Mesendoderm (in vitro differentiated cells): ENCODE measurements around the gene NCOA4.

Experiments used
- DNase-seq: peaks from one replicate; pipeline ENCODE4 v3.0.0; 2013
- H2AK5ac ChIP-seq: 2 replicates; pipeline ENCODE4 v1.6.1; 2013; ENCODE audit warnings: low read length, inconsistent platforms
- H2BK120ac ChIP-seq: 2 replicates; pipeline ENCODE4 v1.6.1; 2013; ENCODE audit warnings: low read depth, mild to moderate bottlenecking, low read length, moderate library complexity, mixed read lengths
- H2BK15ac ChIP-seq: replicated peaks from 2 replicates; pipeline ENCODE4 v1.6.1; 2013; ENCODE audit warnings: low read depth, mild to moderate bottlenecking, moderate library complexity
- H2BK5ac ChIP-seq: 2 replicates; pipeline ENCODE4 v1.6.1; 2013; ENCODE audit warnings: low read length, inconsistent platforms
- H3K18ac ChIP-seq: 2 replicates; pipeline ENCODE4 v1.6.1; 2013; ENCODE audit warnings: mild to moderate bottlenecking, low read length, mixed read lengths
- H3K23ac ChIP-seq: one replicate; pipeline ENCODE4 v1.6.1; 2013; ENCODE audit warnings: low read length
- H3K27ac ChIP-seq: 2 replicates; pipeline ENCODE4 v1.5.1; 2013; ENCODE audit warnings: low read depth, mild to moderate bottlenecking, inconsistent platforms, low read length, moderate library complexity
- H3K27me3 ChIP-seq: 2 replicates; pipeline ENCODE4 v1.6.1; 2013; ENCODE audit warnings: low read length, control low read depth, mild to moderate bottlenecking, inconsistent platforms; ENCODE audit not compliant: insufficient read depth, poor library complexity
- H3K36me3 ChIP-seq: 2 replicates; pipeline ENCODE4 v1.6.1; 2013; ENCODE audit warnings: low read length, inconsistent platforms; ENCODE audit not compliant: control insufficient read depth, insufficient read depth
- H3K4ac ChIP-seq: one replicate; pipeline ENCODE4 v1.6.1; 2013; ENCODE audit warnings: low read depth, mild to moderate bottlenecking, low read length, moderate library complexity
- H3K4me1 ChIP-seq: 2 replicates; pipeline ENCODE4 v1.6.1; 2013; ENCODE audit warnings: low read depth, low read length, inconsistent platforms; ENCODE audit not compliant: control insufficient read depth
- H3K4me2 ChIP-seq: 2 replicates; pipeline ENCODE4 v1.6.1; 2013; ENCODE audit warnings: low read length
- H3K4me3 ChIP-seq: 2 replicates; pipeline ENCODE4 v1.5.1; 2013; ENCODE audit warnings: mild to moderate bottlenecking, low read length
- H3K56ac ChIP-seq: one replicate; pipeline ENCODE4 v1.6.1; 2013; ENCODE audit warnings: low read length
- H3K79me1 ChIP-seq: 2 replicates; pipeline ENCODE4 v1.6.1; 2013; ENCODE audit warnings: low read length, inconsistent platforms
- H3K79me2 ChIP-seq: 2 replicates; pipeline ENCODE4 v1.6.1; 2013; ENCODE audit warnings: mild to moderate bottlenecking, low read length; ENCODE audit not compliant: control insufficient read depth, insufficient read depth
- H3K9ac ChIP-seq: 2 replicates; pipeline ENCODE4 v1.6.1; 2013; ENCODE audit warnings: low read length, inconsistent platforms
- H4K5ac ChIP-seq: one replicate; pipeline ENCODE4 v1.6.1; 2013; ENCODE audit warnings: low read length
- H4K8ac ChIP-seq: one replicate; pipeline ENCODE4 v1.6.1; 2013; ENCODE audit warnings: low read depth, mild to moderate bottlenecking, control low read depth, low read length, moderate library complexity
- WGBS: extraction: QIAGEN DNeasy Blood & Tissue Kit; methylation state at CpG from one replicate; pipeline ENCODE4 v1.1.7; 2013; ENCODE audit warnings: low lambda C conversion rate, missing lambda C conversion rate; ENCODE audit not compliant: insufficient coverage; ENCODE audit errors: extremely low coverage; 5-methylcytosine and 5-hydroxymethylcytosine counted together

NCOA4 gene

DNA sequence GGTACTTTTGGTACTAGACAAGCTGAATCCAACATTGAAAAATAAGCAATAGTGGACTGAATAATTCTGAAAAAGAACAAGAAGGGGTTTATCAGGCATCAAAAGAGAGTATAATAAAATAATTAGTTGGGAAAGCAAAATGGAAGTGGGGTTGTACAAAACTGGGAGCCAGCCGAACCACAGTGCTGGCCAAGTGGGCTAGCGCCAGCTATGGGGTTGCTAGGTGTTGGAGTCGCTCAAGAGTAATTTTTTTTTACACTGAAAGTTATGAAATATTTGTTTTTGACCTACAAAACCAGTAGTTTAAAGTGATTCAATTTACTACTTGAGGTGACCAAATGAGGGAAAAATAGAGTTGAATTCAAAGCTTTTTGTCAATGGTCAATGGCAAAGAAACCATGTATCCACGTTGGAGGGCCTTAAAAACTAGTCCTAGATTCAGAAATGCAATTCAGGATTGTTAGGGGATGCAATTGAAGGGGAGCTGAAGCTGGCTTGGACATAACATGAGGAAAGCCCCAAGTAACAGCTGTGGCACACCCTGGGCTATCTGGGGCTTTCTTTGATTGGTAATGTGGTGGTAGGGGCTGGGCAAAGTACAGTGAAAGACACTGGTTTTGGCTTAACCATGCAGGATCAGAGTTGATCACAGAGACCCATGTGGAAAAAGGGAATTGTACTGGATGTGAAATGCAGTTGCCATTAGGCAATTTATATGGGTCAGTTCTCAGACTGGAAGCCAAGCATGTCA, 43.9 kb upstream of the NCOA4 start:
- H2BK15ac ChIP-seq, result no peak overlapping the region
- no peak overlapping the region for H3K27ac ChIP-seq
- peaks cover 2% of the 10 kb centered on the region for H3K4me1 ChIP-seq
- no peak overlapping the region for H2BK120ac ChIP-seq
- no peak overlapping the region for H2AK5ac ChIP-seq
- no peak overlapping the region for H3K23ac ChIP-seq
- no peaks in the 10 kb centered on the region for H3K79me1 ChIP-seq
- H3K79me2 ChIP-seq, result no peaks in the 10 kb centered on the region
- no peak overlapping the region for H3K4me3 ChIP-seq
- H3K36me3 ChIP-seq, result no peaks in the 10 kb centered on the region
- H3K4me2 ChIP-seq, result no peak overlapping the region
- no peak overlapping the region for H2BK5ac ChIP-seq
- no peaks in the 10 kb centered on the region for H3K27me3 ChIP-seq
- no peak for DNase-seq
- H3K4ac ChIP-seq, result no peak overlapping the region
- no peak overlapping the region for H3K56ac ChIP-seq
- no peak overlapping the region for H3K9ac ChIP-seq
- H4K8ac ChIP-seq, result no peak overlapping the region
- no peak overlapping the region for H3K18ac ChIP-seq
- H4K5ac ChIP-seq, result no peak overlapping the region
- no CpG with 5 or more reads among the region's 4 CpGs for WGBS

GRCh38 chr10:46073564-46073963, 43.1 kb upstream of the NCOA4 start:
- Histone ChIP-seq H3K4me2 (no peak overlapping the region), H3K79me1 (no peaks in the 10 kb centered on the region), H3K23ac (no peak overlapping the region), H3K18ac (no peak overlapping the region), H3K4me1 (peaks cover 2% of the 10 kb centered on the region), H4K8ac (no peak overlapping the region), H3K56ac (no peak overlapping the region), H3K36me3 (no peaks in the 10 kb centered on the region), H4K5ac (no peak overlapping the region), H3K27ac (no peak overlapping the region), H2AK5ac (no peak overlapping the region), H3K27me3 (no peaks in the 10 kb centered on the region), H2BK120ac (no peak overlapping the region), H2BK5ac (no peak overlapping the region), H3K9ac (no peak overlapping the region), H3K4me3 (no peak overlapping the region), H2BK15ac (no peak overlapping the region), H3K79me2 (no peaks in the 10 kb centered on the region), H3K4ac (no peak overlapping the region)
- no peak for DNase-seq
- no CpG with 5 or more reads among the region's 1 CpG for whole genome bisulfite sequencing

DNA sequence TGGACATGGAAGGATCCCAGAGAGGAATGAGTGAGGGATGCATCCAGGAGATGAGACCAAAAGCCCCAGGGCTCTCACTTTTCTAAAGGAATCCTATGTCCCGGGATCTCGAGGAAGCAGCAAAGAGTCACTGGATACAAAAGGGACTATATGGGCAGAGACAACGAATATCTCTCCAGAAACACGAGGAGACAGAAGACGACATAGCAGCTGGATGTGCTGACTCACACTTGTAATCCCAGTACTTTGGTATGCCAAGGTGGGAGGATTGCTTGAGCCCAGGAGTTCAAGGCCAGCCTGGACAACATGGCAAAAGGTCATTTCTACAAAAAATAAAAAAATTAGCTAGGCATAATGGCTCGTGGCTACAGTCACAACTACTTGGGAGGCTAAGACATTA, 40.3 kb upstream of the NCOA4 start:
- no peak overlapping the region for H3K23ac ChIP-seq
- H3K36me3 ChIP-seq, result no peaks in the 10 kb centered on the region
- H2BK15ac ChIP-seq, result no peak overlapping the region
- no peak overlapping the region for H2BK120ac ChIP-seq
- H4K5ac ChIP-seq, result no peak overlapping the region
- no peak overlapping the region for H3K27ac ChIP-seq
- no peaks in the 10 kb centered on the region for H3K79me1 ChIP-seq
- no CpG with 5 or more reads among the region's 6 CpGs for whole genome bisulfite sequencing
- no peak overlapping the region for H3K18ac ChIP-seq
- H3K4ac ChIP-seq, result no peak overlapping the region
- H4K8ac ChIP-seq, result no peak overlapping the region
- no peak for DNase-seq
- no peak overlapping the region for H3K9ac ChIP-seq
- H3K4me1 ChIP-seq, result peaks cover 2% of the 10 kb centered on the region
- no peak overlapping the region for H2AK5ac ChIP-seq
- H3K56ac ChIP-seq, result peak overlapping the region; percentile 47
- H3K4me2 ChIP-seq, result no peak overlapping the region
- no peak overlapping the region for H2BK5ac ChIP-seq
- no peak overlapping the region for H3K4me3 ChIP-seq
- no peaks in the 10 kb centered on the region for H3K27me3 ChIP-seq
- no peaks in the 10 kb centered on the region for H3K79me2 ChIP-seq

DNA sequence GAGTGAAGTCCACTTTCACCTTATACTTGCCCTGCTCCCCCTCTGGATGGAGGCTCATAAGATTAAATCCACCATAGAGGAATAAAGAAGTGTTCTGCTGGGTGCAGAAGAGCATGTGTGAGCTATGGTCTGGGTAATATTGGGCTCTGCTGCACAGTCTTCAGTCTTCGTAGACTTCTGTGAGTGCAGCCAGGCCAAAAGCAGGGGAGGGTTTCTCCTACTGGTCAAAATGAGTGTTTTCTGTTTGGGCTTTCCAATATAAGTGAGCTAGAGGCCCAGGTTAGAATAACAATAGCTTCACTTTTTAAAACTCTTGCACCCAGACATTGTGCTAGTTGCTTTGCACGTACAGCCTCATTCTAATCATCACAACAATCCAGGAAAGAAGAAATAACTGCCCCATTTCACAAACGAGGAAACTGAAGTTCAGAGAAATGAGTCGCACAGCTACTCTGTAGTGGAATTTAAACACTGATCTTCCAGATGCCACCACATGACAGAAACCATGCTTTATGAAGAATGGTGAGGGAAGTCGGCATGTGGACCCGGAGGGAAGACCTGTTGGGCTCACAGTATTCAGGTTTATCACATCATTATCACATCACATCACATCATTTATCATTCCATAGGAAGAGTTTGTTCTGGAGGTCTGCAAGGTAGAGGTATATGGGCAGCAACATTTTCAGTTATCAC, 39.5 kb upstream of the NCOA4 start:
- no peak for DNase-seq
- Histone ChIP-seq H2BK120ac (peak overlapping the region; percentile 56), H2BK5ac (no peak overlapping the region), H3K36me3 (no peaks in the 10 kb centered on the region), H3K18ac (no peak overlapping the region), H3K4ac (peak overlapping the region; percentile 66), H3K9ac (no peak overlapping the region), H3K4me3 (no peak overlapping the region), H3K79me2 (no peaks in the 10 kb centered on the region), H3K4me2 (no peak overlapping the region), H3K79me1 (no peaks in the 10 kb centered on the region), H3K27ac (no peak overlapping the region), H3K27me3 (no peaks in the 10 kb centered on the region), H3K23ac (no peak overlapping the region), H3K56ac (no peak overlapping the region), H4K8ac (no peak overlapping the region), H2AK5ac (no peak overlapping the region), H2BK15ac (no peak overlapping the region), H4K5ac (no peak overlapping the region), H3K4me1 (peaks cover 2% of the 10 kb centered on the region)
- no CpG with 5 or more reads among the region's 6 CpGs for WGBS

GRCh38 chr10:46068905-46069304, 38.5 kb upstream of the NCOA4 start:
- no CpG with 5 or more reads among the region's 2 CpGs for WGBS
- Histone ChIP-seq H3K36me3 (no peaks in the 10 kb centered on the region), H3K4me3 (no peak overlapping the region), H4K5ac (no peak overlapping the region), H2BK120ac (no peak overlapping the region), H2BK5ac (peak overlapping the region; percentile 52), H3K56ac (peak overlapping the region; percentile 35), H3K79me1 (no peaks in the 10 kb centered on the region), H3K4ac (no peak overlapping the region), H3K23ac (no peak overlapping the region), H3K4me1 (peaks cover 2% of the 10 kb centered on the region), H3K4me2 (no peak overlapping the region), H3K79me2 (no peaks in the 10 kb centered on the region), H3K27ac (peak overlapping the region; percentile 34), H4K8ac (no peak overlapping the region), H2AK5ac (no peak overlapping the region), H2BK15ac (no peak overlapping the region), H3K9ac (no peak overlapping the region), H3K27me3 (no peaks in the 10 kb centered on the region), H3K18ac (peak overlapping the region; percentile 76)
- no peak for DNase-seq
